SK-N-MC (cell line): Measurements from ENCODE around the gene SPINT3.
A peak's percentile ranks its signal among the peaks of the same experiment; 100 is the strongest.

Source experiments
- DNase-seq: peaks from one replicate; pipeline ENCODE4 v3.0.0-alpha.2; 2011; ENCODE audit warnings: low read depth, low spot score
- H3K27ac ChIP-seq: fragments of 200-600 bp; sonication (generic); 2 replicates; pipeline ENCODE4 v1.5.1; 2016; ENCODE audit warnings: mixed run types
- H3K36me3 ChIP-seq: fragments of 200-600 bp; sonication (generic); 2 replicates; pipeline ENCODE4 v1.6.1; 2017; ENCODE audit warnings: antibody characterized with exemption, low read length, mixed read lengths; ENCODE audit not compliant: insufficient read depth
- H3K4me3 ChIP-seq: fragments of 200-600 bp; sonication (generic); 2 replicates; pipeline ENCODE4 v1.5.1; 2016
- H3K9ac ChIP-seq: fragments of 200-600 bp; sonication (generic); 2 replicates; pipeline ENCODE4 v1.8.0; 2017; ENCODE audit warnings: mixed run types, mixed read lengths; ENCODE audit not compliant: insufficient read length
- H3K9me3 ChIP-seq: fragments of 200-600 bp; sonication (generic); 2 replicates; pipeline ENCODE4 v1.6.1; 2017; ENCODE audit warnings: low read depth, mild to moderate bottlenecking, antibody characterized with exemption, low read length, moderate library complexity, mixed read lengths
- EZH2 ChIP-seq: fragments of 200-600 bp; sonication (generic); IDR thresholded peaks from one replicate; pipeline ENCODE4 v1.6.1; 2017; ENCODE audit warnings: antibody characterized with exemption
- FOXP2 ChIP-seq: optimal IDR thresholded peaks from 2 replicates; pipeline ENCODE3; 2011; ENCODE audit warnings: mild to moderate bottlenecking, moderate library complexity; ENCODE audit not compliant: insufficient read depth; ENCODE audit errors: extremely low read length, control extremely low read depth
- POLR2AphosphoS5 ChIP-seq: IDR thresholded peaks from 2 replicates; pipeline ENCODE4 v1.6.1; 2012; ENCODE audit warnings: mild to moderate bottlenecking, low read depth, low read length, borderline replicate concordance

The SPINT3 gene

DNA sequence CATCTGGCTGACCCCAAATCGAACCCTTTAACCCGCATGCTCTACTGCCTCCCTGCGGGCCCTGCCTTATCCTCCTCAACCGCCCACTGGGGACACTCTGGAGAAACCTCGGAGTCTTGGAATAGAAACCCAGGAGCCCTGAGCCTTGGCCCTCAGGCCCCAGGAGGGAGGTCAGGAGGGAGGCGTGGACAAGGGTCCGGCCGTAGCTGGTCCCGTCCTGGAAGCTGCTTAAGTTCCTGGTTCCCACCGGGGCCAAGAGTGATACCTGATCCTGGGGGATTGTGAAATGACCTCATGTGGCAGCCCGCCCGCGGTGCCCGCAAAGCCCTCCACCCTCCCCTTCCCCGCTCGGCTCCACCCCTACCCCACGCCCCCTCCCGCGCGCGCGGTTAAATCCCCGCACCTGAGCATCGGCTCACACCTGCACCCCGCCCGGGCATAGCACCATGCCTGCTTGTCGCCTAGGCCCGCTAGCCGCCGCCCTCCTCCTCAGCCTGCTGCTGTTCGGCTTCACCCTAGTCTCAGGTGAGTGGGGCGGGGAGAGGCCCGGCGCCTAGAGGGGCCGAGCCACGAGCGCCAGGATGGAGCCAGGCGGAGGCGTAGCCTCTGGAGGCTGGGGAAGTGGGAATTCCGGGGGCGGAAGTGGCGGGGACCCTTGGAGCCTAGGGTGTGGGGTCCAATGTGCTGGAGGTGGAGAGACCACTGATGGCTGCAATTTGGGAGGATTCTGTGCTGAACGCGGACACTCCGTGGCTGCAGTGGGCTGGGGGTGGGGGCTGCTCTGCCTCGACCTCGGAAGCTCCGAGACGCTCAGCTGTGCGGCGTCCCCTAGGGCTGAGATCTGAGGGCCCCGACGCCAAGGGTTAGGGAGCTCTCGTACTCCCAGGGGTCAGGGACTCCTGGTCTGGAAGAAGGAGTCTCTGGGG is 45.8 kb downstream of the SPINT3 start, which contains the start of gene WFDC2:
Gene WFDC2, plus strand, starts transcription at position 418 of the 926 bp plus-strand sequence. Its CDS starts 29 bp downstream, at position 447.
- no peak for DNase-seq
- no peak within 1 kb of the TSS for H3K9ac ChIP-seq
- peak within 1 kb of the TSS; percentile 54; the same call in 1 of the 2 replicates for H3K4me3 ChIP-seq
- no peaks in the 10 kb centered on the region for H3K36me3 ChIP-seq
- TF ChIP-seq FOXP2: no peak
- peak; percentile 74 for TF ChIP-seq EZH2
- H3K27ac ChIP-seq: no peak within 1 kb of the TSS
- no peaks in the 10 kb centered on the region for H3K9me3 ChIP-seq

DNA sequence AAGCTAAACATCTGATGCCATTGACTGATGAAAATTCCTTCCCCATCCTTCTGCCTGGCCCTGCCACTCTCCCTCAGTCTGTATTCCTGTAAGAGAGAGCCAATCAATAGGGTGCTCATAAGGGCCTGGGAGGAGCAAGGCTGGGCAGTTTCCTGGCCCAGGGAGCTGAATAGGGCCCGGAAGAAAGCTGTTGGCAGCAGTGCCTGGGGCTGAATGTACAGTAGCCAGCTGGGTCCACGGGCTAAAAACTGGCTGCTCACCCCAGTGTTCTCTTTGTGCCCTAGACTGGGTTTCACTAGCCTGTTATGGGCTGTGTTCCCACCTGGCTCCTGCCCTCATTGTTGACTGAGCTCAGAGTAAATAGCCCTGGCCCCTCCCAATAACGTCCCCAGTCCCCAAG is 47.6 kb downstream of the SPINT3 start:
- Histone ChIP-seq H3K27ac (no peak overlapping the region), H3K9me3 (no peaks in the 10 kb centered on the region), H3K36me3 (no peaks in the 10 kb centered on the region), H3K4me3 (no peak overlapping the region), H3K9ac (no peak overlapping the region)
- TF ChIP-seq POLR2AphosphoS5 (no peak), EZH2 (no peak), FOXP2 (no peak)
- DNase-seq: no peak

DNA sequence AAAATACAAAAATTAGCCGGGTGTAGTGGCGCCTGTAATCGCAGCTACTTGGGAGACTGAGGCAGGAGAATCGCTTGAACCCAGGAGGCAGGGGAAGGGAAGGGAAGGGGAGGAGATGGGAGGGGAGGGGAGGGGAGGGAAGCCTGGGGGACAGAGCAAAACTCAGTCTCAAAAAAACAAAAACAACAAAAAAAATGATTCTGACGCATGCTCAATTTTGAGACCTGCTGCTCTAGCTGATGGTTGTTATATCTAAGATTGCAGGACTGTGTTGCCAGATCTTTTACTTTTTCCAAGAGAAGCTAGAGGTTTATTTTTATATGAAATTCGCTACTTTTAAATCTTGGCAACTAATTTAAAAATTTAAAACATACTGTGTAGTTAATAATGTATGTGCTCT is 48.2 kb downstream of the SPINT3 start:
- Histone ChIP-seq H3K4me3 (no peak overlapping the region), H3K27ac (no peak overlapping the region), H3K9me3 (no peaks in the 10 kb centered on the region), H3K9ac (no peak overlapping the region), H3K36me3 (no peaks in the 10 kb centered on the region)
- TF ChIP-seq FOXP2 (no peak), EZH2 (no peak), POLR2AphosphoS5 (no peak)
- no peak for DNase-seq

DNA sequence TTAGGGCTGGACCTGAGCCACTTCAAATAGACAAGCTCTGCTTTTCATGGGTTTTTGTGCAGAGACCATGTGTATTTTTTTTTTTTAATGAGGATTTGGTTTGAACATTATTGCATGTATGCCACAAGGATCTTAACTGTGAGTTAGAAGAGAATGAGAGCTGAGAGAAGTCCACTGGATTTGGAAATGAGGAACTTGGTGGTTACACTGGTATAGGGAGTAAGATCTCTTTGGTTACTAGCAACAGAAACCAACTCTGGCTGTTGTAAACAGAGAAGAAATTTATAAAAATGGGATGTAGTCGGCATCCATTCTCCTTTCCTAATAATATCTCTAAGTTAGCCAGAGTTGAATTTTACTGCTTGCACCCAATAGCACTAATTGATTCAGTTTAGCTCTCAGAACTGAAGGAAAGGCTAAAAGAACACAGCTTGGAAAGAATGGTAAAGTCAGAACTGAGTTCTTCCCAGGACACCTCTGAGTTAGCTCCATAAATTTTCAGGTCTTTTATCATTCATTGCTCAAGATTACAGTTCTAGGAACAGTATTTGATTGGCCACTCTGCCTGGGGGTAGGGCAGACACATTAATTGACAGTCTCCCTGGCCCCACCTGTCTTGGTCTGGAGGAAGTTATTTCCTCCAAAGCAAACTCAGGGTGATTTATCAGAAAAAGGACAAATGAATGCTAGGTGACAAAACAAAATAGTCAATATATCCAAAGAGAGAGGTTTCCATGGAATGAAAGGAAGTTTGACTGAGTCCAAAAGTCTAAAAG is 49.7 kb downstream of the SPINT3 start:
- Histone ChIP-seq H3K27ac (no peak overlapping the region), H3K36me3 (no peaks in the 10 kb centered on the region), H3K4me3 (no peak overlapping the region), H3K9me3 (no peaks in the 10 kb centered on the region), H3K9ac (no peak overlapping the region)
- DNase-seq: no peak
- TF ChIP-seq POLR2AphosphoS5 (no peak), EZH2 (no peak), FOXP2 (no peak)

DNA sequence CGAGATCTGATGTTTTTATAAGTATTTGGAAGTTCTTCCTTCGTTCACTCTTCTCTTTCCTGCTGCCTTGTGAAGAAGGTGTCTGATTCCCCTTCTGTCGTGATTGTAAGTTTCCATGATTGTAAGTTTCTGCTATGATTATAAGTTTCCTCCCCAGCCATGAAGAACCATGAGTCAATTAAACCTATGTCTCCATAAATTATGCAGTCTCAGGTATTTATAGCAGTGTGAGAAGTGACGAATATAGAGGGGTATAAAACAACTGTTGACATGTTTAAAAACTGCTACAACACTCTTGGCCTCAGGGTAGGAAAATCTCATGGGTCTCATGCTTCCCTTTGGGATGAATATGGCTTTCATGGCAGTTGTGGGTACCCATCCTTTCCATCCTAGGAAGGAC is 51.7 kb downstream of the SPINT3 start:
- H3K9ac ChIP-seq: no peak overlapping the region

DNA sequence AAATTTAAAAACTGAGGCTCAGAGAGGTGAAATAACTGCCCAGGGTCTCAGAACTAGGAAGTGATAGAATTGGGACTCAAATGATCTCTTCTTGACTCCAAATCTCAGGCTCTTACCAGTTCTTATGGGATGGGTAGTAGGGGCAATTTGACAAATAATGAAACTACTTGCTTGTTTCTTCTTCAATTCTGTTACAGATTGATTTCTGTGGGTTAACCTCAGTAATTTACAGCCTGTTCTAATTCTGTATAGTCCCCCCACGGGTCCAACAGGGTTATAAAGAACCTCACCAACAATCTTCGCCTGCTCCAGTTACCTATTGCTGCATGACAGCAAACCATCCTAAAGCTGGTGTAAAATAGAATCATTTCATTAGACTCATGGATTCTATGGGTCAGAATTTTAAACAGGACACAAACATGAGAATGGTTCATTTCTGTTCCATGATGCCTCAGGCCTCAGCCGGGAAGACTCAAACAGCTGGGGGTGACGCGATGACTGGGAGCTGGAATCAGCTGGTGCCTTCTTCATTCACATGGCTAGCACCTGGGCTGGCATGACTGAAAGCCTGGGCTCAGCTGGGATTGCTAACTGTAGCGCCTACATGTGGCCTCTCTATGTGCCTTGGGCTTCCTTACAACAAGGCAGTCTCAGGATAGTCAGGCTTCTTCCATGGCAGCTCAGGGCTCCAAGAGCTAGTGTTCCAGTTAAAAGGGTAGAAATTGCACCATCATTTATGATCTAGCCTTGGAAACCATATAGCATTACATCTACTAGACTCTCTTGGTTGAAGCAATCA is 52.5 kb downstream of the SPINT3 start:
- Histone ChIP-seq H3K9ac (no peak overlapping the region), H3K27ac (no peak overlapping the region), H3K36me3 (no peaks in the 10 kb centered on the region), H3K9me3 (no peaks in the 10 kb centered on the region), H3K4me3 (no peak overlapping the region)
- no peak for DNase-seq
- TF ChIP-seq EZH2 (no peak), POLR2AphosphoS5 (no peak), FOXP2 (no peak)

More for the DNA sequence above, 51.7 kb downstream of the SPINT3 start:
- no peak for DNase-seq
- Histone ChIP-seq H3K9me3 (no peaks in the 10 kb centered on the region), H3K27ac (no peak overlapping the region), H3K4me3 (no peak overlapping the region), H3K36me3 (no peaks in the 10 kb centered on the region)
- no peak for TF ChIP-seq POLR2AphosphoS5
- no peak for TF ChIP-seq EZH2
- no peak for TF ChIP-seq FOXP2
